GM18873 (cell line): ENCODE data around the gene NFIA.

Experiments used
- ATAC-seq: cut with Tn5 transposase; IDR thresholded peaks from one replicate; pipeline ENCODE4 v1.9.1; 2021; ENCODE audit warnings: mild to moderate bottlenecking, moderate library complexity, moderate number of reproducible peaks; ENCODE audit not compliant: unreplicated experiment, low FRiP score

Gene NFIA

GRCh38 chr1:61174060-61174795 lies 91.9 kb downstream of the NFIA start:
- ATAC-seq = no peak

GRCh38 chr1:61175976-61176375 lies 93.6 kb downstream of the NFIA start:
- ATAC-seq = no peak

GRCh38 chr1:61181067-61182038 lies 99.0 kb downstream of the NFIA start:
- ATAC-seq = no peak

DNA sequence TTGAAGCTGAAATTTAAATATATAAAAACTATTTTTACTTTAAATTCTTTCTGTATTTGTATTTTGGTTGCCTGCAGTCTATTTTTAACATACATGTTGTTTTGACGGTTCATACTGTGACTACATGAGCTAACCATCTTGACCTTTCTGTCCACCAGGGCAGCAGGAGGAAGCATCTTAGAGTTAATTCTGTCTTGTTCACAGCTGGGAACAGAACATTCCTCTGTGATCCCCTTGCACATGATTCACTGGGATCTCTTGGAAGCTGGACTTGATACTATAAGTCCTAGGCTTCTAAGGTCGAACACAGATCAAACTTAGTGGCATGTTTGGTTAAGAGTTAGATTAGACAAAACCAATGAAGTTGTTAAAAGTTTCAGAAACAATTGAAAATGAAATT lies 99.7 kb downstream of the NFIA start:
- ATAC-seq = no peak

DNA sequence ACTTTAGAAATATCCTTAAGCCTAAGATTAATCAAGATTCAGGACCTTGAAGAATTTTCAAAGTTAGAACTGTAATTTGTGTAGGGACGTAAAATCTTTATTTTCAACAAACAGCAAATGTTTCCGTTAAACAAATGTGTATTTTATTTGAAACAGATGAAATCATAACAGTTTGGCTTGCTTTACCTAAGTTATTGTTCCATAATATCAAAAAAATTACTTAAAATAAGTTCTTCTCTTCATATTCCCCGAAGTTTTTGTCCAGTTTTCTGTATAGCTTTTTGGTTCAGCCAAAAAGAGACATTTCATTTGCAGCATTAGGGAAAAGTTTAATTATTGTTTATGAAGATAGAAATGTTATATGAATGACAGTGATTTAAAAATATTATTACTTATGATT lies 100.1 kb downstream of the NFIA start:
- ATAC-seq = no peak

GRCh38 chr1:61183471-61184039 lies 101.2 kb downstream of the NFIA start:
- no peak for ATAC-seq

DNA sequence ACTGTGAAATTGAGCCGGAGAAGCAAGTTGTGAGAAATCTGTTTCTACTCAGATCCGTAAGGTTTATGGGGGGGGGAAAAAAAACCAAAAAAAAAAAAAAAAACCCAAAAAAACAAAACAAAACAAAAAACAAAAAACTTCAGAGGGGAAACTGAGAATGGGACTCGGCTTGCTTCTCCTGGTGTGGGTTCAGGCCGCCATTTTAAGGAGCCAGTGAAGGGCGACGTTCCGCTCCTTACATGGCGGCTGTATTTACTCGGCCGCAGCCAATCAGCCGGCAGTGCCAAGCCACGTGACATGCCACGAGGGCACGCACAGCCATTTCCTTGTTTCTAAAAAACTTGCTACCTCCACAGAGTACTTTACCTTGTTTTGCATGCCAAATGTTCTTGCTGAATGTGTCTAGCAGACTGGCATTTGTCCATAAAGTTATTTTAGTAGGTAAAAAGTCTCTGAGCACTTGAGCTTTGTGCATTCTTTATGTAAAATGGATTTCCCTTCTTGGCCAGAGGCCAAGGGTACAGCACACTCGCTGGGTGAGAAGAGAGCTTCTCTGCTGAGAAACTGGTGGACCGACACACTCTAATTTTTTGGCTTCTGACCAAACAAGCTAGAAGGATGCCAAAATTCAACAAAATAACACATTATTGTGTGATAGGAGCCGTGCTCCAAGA lies 101.8 kb downstream of the NFIA start:
- ATAC-seq = no peak

- ATAC-seq = no peak
These were observed 102.3 kb downstream of the NFIA start for GRCh38 chr1:61184714-61185106.

- no peak for ATAC-seq
These were observed 104.4 kb downstream of the NFIA start for GRCh38 chr1:61186753-61187152.

- no peak for ATAC-seq
These were observed 105.2 kb downstream of the NFIA start for GRCh38 chr1:61187352-61188086.

DNA sequence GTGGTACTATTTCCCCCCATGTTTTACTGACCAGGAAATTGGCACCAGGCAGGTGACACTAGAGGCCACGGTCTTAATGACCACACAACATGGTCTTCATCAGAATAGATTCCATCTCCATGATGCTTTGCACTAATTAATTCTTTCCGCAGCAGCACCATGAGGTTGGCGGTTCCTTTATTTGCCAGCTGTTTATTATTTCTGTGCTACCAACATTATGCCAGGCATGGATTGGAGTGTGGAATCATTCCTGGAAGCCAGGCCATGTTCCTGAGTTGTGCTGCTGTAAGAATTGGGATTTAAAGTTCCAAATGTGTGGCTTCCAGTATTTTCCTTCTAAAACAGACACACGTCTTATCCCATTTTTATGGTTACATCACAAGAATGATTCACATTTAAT lies 107.8 kb downstream of the NFIA start:
- ATAC-seq = no peak

- ATAC-seq = no peak
These were observed 108.5 kb downstream of the NFIA start for GRCh38 chr1:61190618-61191432.

GRCh38 chr1:61191433-61191720 lies 109.0 kb downstream of the NFIA start:
- ATAC-seq = no peak

DNA sequence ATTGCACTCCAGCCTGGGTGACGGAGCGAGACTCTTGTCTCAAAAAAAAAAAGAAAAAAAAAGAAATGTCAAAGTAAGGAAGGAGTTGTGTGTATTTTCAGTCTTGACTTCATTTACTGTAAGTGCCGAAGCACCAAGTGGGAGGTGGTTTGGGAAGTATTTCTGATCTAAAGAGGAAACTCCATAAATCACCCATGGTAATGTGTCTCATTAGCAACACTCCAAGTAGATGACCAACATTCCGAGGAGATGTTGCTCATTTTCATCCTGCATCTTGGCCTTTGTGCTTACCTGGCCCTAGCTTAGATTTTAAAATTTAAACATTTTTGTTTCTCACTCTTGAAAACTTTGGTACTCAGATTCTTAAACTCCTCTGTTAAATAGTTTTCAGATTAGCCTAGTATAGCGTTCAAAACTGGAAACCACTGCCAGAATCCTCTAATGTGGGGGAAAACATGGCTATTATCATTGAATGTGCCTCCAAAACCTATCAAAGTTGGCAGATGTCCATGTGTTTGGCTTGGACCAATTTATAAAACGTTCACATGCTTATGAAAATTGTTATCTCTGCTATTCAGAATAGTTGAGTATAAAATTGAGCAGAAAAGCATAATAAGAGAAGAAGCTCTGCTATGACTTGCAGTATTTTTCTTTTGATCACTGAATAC lies 110.4 kb downstream of the NFIA start:
- ATAC-seq = no peak

GRCh38 chr1:61193808-61194207 lies 111.4 kb downstream of the NFIA start:
- no peak for ATAC-seq

GRCh38 chr1:61198554-61198953 lies 116.2 kb downstream of the NFIA start:
- no peak for ATAC-seq

DNA sequence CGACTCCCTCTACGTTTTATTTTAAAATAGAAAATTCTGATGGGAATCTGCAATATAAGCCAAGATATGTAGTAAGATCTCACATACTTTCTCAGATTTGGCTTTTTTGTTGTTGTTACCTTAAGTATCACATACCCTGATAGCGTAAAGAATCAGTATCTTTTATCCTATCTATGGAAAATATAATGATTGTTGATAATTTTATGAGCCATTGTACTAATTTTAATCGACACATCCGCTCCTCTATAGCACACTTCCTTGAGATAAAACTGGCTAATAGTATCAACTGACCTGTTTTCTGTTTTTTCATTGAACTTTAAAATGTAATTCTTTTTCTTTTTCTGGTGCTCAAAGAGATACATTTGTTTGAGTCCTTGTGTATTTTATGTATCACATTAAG lies 118.7 kb downstream of the NFIA start:
- no peak for ATAC-seq

GRCh38 chr1:61202854-61203598 lies 120.7 kb downstream of the NFIA start:
- no peak for ATAC-seq
